Heart left ventricle (tissue), 16 donors: ENCODE data around the gene DGAT2. TPM values are rescaled to one million over a fixed set of nuclear protein-coding genes. Genes with fewer than 3 reads are reported as not detected.

Source experiments
- ATAC-seq, 4 donors: fragments of 200-7000 bp; cut with Tn5 transposase; one replicate each; pipeline ENCODE4 v1.9.1; 2020 to 2022; ENCODE audit warnings: moderate library complexity in 4 of 4, mild to moderate bottlenecking in 3 of 4, moderate number of reproducible peaks in 1 of 4
- DNase-seq, 5 donors: peaks; one replicate each; pipeline ENCODE4 v3.0.0-alpha.2; 2020
- H3K27ac ChIP-seq, 12 donors: fragments of 200-600 bp; sonication (generic) in 4 of 12; one replicate each; pipeline versions ENCODE4 v1.5.0 to v1.8.0; 2016 to 2022; ENCODE audit warnings: mild to moderate bottlenecking in 2 of 12
- H3K27me3 ChIP-seq, 9 donors: fragments of 200-600 bp; sonication (generic) in 2 of 9; one replicate each; pipeline versions ENCODE4 v1.5.1 to v1.8.0; 2016 to 2022; ENCODE audit warnings: mild to moderate bottlenecking in 3 of 9
- H3K36me3 ChIP-seq, 9 donors: fragments of 200-600 bp; sonication (generic) in 2 of 9; one replicate each; pipeline versions ENCODE4 v1.5.0 to v1.8.0; 2018 to 2022; ENCODE audit warnings: mild to moderate bottlenecking in 2 of 9
- H3K4me1 ChIP-seq, 12 donors: fragments of 200-600 bp; sonication (generic) in 4 of 12; one replicate each; pipeline versions ENCODE4 v1.5.0 to v1.8.0; 2016 to 2022; ENCODE audit warnings: mild to moderate bottlenecking in 3 of 12
- H3K4me3 ChIP-seq, 12 donors: fragments of 200-600 bp; sonication (generic) in 4 of 12; one replicate each; pipeline versions ENCODE4 v1.5.0 to v1.8.0; 2017 to 2022; ENCODE audit warnings: mild to moderate bottlenecking in 9 of 12, moderate library complexity in 4 of 12
- H3K9me3 ChIP-seq, 12 donors: fragments of 200-600 bp; sonication (generic) in 4 of 12; one replicate each; pipeline versions ENCODE4 v1.5.0 to v1.8.0; 2016 to 2022; ENCODE audit warnings: mild to moderate bottlenecking in 1 of 12
- CTCF ChIP-seq, 12 donors: fragments of 200-600 bp; sonication (generic) in 4 of 12; IDR thresholded peaks; one replicate each; pipeline versions ENCODE4 v1.5.0 to v1.8.0; 2018 to 2022; ENCODE audit warnings: antibody characterized with exemption in 12 of 12, mild to moderate bottlenecking in 5 of 12
- POLR2A ChIP-seq, 2 donors: fragments of 450-650 bp; IDR thresholded peaks; one replicate each; pipeline ENCODE4 v1.6.1; 2017; ENCODE audit warnings: antibody characterized with exemption in 2 of 2, mild to moderate bottlenecking in 2 of 2, moderate library complexity in 2 of 2
- WGBS, 4 donors: extraction: QIAGEN DNeasy Blood & Tissue Kit in 2 of 4; methylation state at CpG; one replicate each; pipeline versions ENCODE4 v1.1.5 to v1.1.7; 2013 to 2018; 5-methylcytosine and 5-hydroxymethylcytosine counted together
- intact Hi-C, 10 donors: fragments of 100-400 bp; cut with DNase I; formaldehyde crosslinking; loops; one replicate each; pipeline versions ENCODE4 v1.11.1 to v1.14.2; 2022
- polyA plus RNA-seq, 2 donors: library from polyadenylated mRNA; stranded (reverse); fragments of 200-250 nt; gene quantifications; one replicate each; pipeline ENCODE4 v1.2.3, GENCODE V29; 2013
- total RNA-seq, 9 donors: library from RNA; depleted of rRNA in 2 of 9; stranded (reverse); fragments of >200 nt in 2 of 9; fragmentation: NEBNext Ultra II Directional in 3 of 9; extraction: Animal tissue kit (Norgen Biotek cat#: 25700) in 3 of 9; gene quantifications; one replicate each; pipeline versions ENCODE4 v1.1.0 to v1.2.4, GENCODE V29; 2016 to 2023
- donor health status: ischemic (EF 13 %, LVEDD 7.1; RV severe dilation, severe dysfunction).
- donor health status: healthy with polysubstance abuse.
- donor health status: DM: no; HTN: yes; CAD: no.
- donor health status: DM: no; HTN: no; CAD: no.
- donor health status: ischemic (EF 25% LVEDD 6.9; RV normal size, moderate dysfunction).
- donor health status: ischemic (EF 25% LVEDD 5.7; RV mildly dilated, moderate dysfunction).
- donor health status: healthy.
- donor health status: DM: yes; HTN: yes; CAD: no.
- donor health status: ischemic (EF 35%, LVEDD 5.7; RV mildly dilated, moderate dysfunction).
- donor health status: nonischemic (EF 11% LVEDD 7.7; RV severe dilation, severe dysfunction).
- donor health status: DM: yes; HTN: yes; CAD: no.
- donor health status: PGD.
- donor health status: ischemic (EF 29% LVEDD 5.4; RV normal size, mild dysfunction).
- donor health status: nonischemic (EF 23%, LVEDD 6.1; RV moderate dilation, normal function).

DGAT2 gene
- total and polyA plus RNA-seq, 11 donors: 4.0 to 48.3 (median 8.3) TPM

GRCh38 chr11:75759832-75760231 is 8.7 kb upstream of the DGAT2 start:
- WGBS, 4 donors: 74 to 84% (median 80%) methylated on average over 4 of the region's 4 CpGs
- Histone ChIP-seq H3K36me3 (no peaks in the 10 kb centered on the region), H3K9me3 (no peaks in the 10 kb centered on the region), H3K4me1 (peaks cover 0 to 14% (median 0%) of the 10 kb centered on the region in 12 donors), H3K27ac (no peak overlapping the region), H3K4me3 (no peak overlapping the region), H3K27me3 (no peaks in the 10 kb centered on the region)
- no peak for DNase-seq
- TF ChIP-seq CTCF (IDR thresholded peaks at IDR 0.05) (no peak), POLR2A (IDR thresholded peaks at IDR 0.05) (no peak)
- ATAC-seq: no peak
- intact Hi-C loops: loop anchor here in 2 of 10 donors (10.0 kb wide), 2 partner anchors 45 to 215 kb away; partner anchors contain the start of gene MOGAT2 (in 1 of the 2)

GRCh38 chr11:75760243-75760642 is 8.3 kb upstream of the DGAT2 start:
- Histone ChIP-seq H3K9me3 (no peaks in the 10 kb centered on the region), H3K4me1 (peaks cover 0 to 14% (median 0%) of the 10 kb centered on the region in 12 donors), H3K27ac (no peak overlapping the region), H3K27me3 (no peaks in the 10 kb centered on the region), H3K36me3 (no peaks in the 10 kb centered on the region), H3K4me3 (no peak overlapping the region)
- no peak for TF ChIP-seq CTCF (IDR thresholded peaks at IDR 0.05)
- no peak for TF ChIP-seq POLR2A (IDR thresholded peaks at IDR 0.05)
- DNase-seq (no peak), ATAC-seq (no peak)
- intact Hi-C loops: loop anchor here in 2 of 10 donors (10.0 kb wide), 2 partner anchors 45 to 215 kb away; partner anchors contain the start of gene MOGAT2 (in 1 of the 2)

- DNase-seq: no peak
- ATAC-seq: no peak
- Histone ChIP-seq H3K36me3 (no peaks in the 10 kb centered on the region), H3K4me3 (no peak overlapping the region), H3K4me1 (peaks cover 0 to 14% (median 0%) of the 10 kb centered on the region in 12 donors), H3K27ac (no peak overlapping the region), H3K9me3 (no peaks in the 10 kb centered on the region), H3K27me3 (peaks cover 0 to 2% (median 0%) of the 10 kb centered on the region in 9 donors)
- intact Hi-C loops: loop anchor here in 2 of 10 donors (10.0 kb wide), 2 partner anchors 46 to 216 kb away; partner anchors contain the start of gene MOGAT2 (in 1 of the 2)
- TF ChIP-seq CTCF (IDR thresholded peaks at IDR 0.05) (no peak), POLR2A (IDR thresholded peaks at IDR 0.05) (no peak)
- 90 to 97% (median 92%) methylated on average over 3 of the region's 3 CpGs for WGBS, 4 donors
Observed at GRCh38 chr11:75760710-75761493, 7.7 kb upstream of the DGAT2 start.

- intact Hi-C loops: loop anchor here in 2 of 10 donors (10.0 kb wide), 2 partner anchors 47 to 217 kb away; partner anchors contain the start of gene MOGAT2 (in 1 of the 2)
- TF ChIP-seq POLR2A (IDR thresholded peaks at IDR 0.05): no peak
- no peak for TF ChIP-seq CTCF (IDR thresholded peaks at IDR 0.05)
- no peak for ATAC-seq
- Histone ChIP-seq H3K27ac (no peak overlapping the region), H3K9me3 (no peaks in the 10 kb centered on the region), H3K4me1 (peaks cover 0 to 14% (median 0%) of the 10 kb centered on the region in 12 donors), H3K27me3 (peaks cover 0 to 4% (median 0%) of the 10 kb centered on the region in 9 donors), H3K4me3 (no peak overlapping the region), H3K36me3 (no peaks in the 10 kb centered on the region)
- 92 to 94% (median 93%) methylated on average over 7 to 8 of the region's 8 CpGs for whole genome bisulfite sequencing, 4 donors
- no peak for DNase-seq
Observed at GRCh38 chr11:75762158-75762557, 6.4 kb upstream of the DGAT2 start.
